Occipital lobe (tissue), 2 donors: ENCODE results near the gene CLSTN2. TPM values are rescaled to one million over a fixed set of nuclear protein-coding genes. Genes with fewer than 3 reads are reported as not detected.

Source experiments
- DNase-seq: peaks from one replicate; lab custom pipeline; 2025; lab: John Stamatoyannopoulos, UW
- total RNA-seq: library from RNA; depleted of rRNA; stranded (reverse); fragments of >200 nt; gene quantifications from one replicate; pipeline ENCODE4 v1.2.3, GENCODE V29; 2014

Gene CLSTN2
- total RNA-seq, 1 donor from 2014 or later, result 10.3 TPM

- DNase-seq, result no peak
Measured at GRCh38 chr3:140577911-140578310, 642.9 kb downstream of the CLSTN2 start.

GRCh38 chr3:140579260-140579659 is 644.3 kb downstream of the CLSTN2 start:
- DNase-seq, result no peak

GRCh38 chr3:140580746-140581145 is 645.8 kb downstream of the CLSTN2 start:
- DNase-seq, result no peak

- no peak for DNase-seq
Measured at GRCh38 chr3:140584549-140584948, 649.6 kb downstream of the CLSTN2 start.

- no peak for DNase-seq
Measured at GRCh38 chr3:140585828-140586227, 650.8 kb downstream of the CLSTN2 start.

GRCh38 chr3:140586311-140586710 is 651.3 kb downstream of the CLSTN2 start:
- DNase-seq, result no peak

GRCh38 chr3:140588558-140588957 is 653.6 kb downstream of the CLSTN2 start:
- no peak for DNase-seq

GRCh38 chr3:140593766-140594165 is 658.8 kb downstream of the CLSTN2 start:
- DNase-seq, result no peak

- no peak for DNase-seq
Measured at GRCh38 chr3:140595295-140595694, 660.3 kb downstream of the CLSTN2 start.

GRCh38 chr3:140597364-140597763 is 662.4 kb downstream of the CLSTN2 start:
- DNase-seq, result no peak

GRCh38 chr3:140597792-140598191 is 662.8 kb downstream of the CLSTN2 start:
- no peak for DNase-seq

GRCh38 chr3:140599009-140599408 is 664.0 kb downstream of the CLSTN2 start:
- DNase-seq, result no peak

- DNase-seq, result no peak
Measured at GRCh38 chr3:140599496-140599895, 664.5 kb downstream of the CLSTN2 start.

GRCh38 chr3:140601881-140602280 is 666.9 kb downstream of the CLSTN2 start:
- DNase-seq, result no peak

GRCh38 chr3:140602781-140603180 is 667.8 kb downstream of the CLSTN2 start:
- no peak for DNase-seq

GRCh38 chr3:140603766-140604165 is 668.8 kb downstream of the CLSTN2 start:
- no peak for DNase-seq

- DNase-seq, result no peak
Measured at GRCh38 chr3:140610544-140610943, 675.6 kb downstream of the CLSTN2 start.

- no peak for DNase-seq
Measured at GRCh38 chr3:140614001-140614400, 679.0 kb downstream of the CLSTN2 start.

- DNase-seq, result no peak
Measured at GRCh38 chr3:140617135-140617534, 682.1 kb downstream of the CLSTN2 start.

- DNase-seq, result no peak
Measured at GRCh38 chr3:140626856-140627255, 691.9 kb downstream of the CLSTN2 start.
